Measurements from ENCODE around the gene TSSC4. TPM values are rescaled to one million over a fixed set of nuclear protein-coding genes. Genes with fewer than 3 reads are reported as not detected.

Gene TSSC4
- total RNA-seq, 3 donors from 2014 or later (not counting 1 experiment from before 2014, with no cell fraction given), result 52.8 to 67.9 (median 59.3) TPM

- H3K27me3 ChIP-seq (ENCODE audit: control insufficient read depth, insufficient read depth, low read length), result no peaks in the 10 kb centered on the region
- H3K4me3 ChIP-seq (ENCODE audit: low read length), result no peak overlapping the region
- no peaks in the 10 kb centered on the region for H3K9me3 Mint-ChIP-seq
- DNase-seq, result no peak
- ATAC-seq, result no peak
- H3K36me3 Mint-ChIP-seq, result no peaks in the 10 kb centered on the region
- H3K4me3 Mint-ChIP-seq, result no peak overlapping the region
- no peaks in the 10 kb centered on the region for H3K9me3 ChIP-seq (ENCODE audit: control insufficient read depth, insufficient read depth, low read length)
- no peak overlapping the region for H3K27ac Mint-ChIP-seq
- intact Hi-C loops (cut with micrococcal nuclease), result no loop called here
- no peaks in the 10 kb centered on the region for H3K36me3 ChIP-seq (ENCODE audit: control insufficient read depth, insufficient read depth, low read length)
- no peak for TF ChIP-seq CTCF (IDR thresholded peaks at IDR 0.05)
- WGBS (ENCODE audit: insufficient coverage), result 74% methylated on average over 8 of the region's 8 CpGs
- H3K4me1 ChIP-seq (ENCODE audit: control insufficient read depth, insufficient read depth, low read length), result peaks cover 3% of the 10 kb centered on the region
- no peak overlapping the region for H3K27ac ChIP-seq (ENCODE audit: low read length)
- no peaks in the 10 kb centered on the region for H3K27me3 Mint-ChIP-seq (ENCODE audit: low read depth in 2 of 2)
- H3K4me1 Mint-ChIP-seq, result no peaks in the 10 kb centered on the region
These were observed 25.0 kb downstream of the TSSC4 start for GRCh38 chr11:2425506-2425905.

DNA sequence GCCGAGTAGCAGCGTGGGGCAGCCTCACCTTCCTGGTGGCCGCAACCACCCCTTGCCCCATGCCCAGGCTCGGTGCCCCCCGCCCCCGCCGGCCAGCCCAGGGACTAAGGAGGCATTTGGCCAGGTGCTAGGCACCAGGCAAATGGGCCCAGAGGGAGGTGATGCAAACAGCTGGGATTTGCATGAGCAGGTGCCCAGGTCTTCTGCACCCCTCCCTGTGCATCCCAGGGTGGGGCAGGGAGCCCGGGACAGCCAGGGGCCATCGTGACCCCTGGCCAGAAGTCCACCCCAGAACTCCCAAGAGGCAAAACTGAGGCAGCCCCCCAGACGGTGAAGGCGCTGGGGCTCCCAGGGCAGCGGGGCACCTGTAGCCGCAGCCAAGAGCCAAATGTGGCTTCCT is 25.7 kb downstream of the TSSC4 start:
- DNase-seq, result no peak
- intact Hi-C loops (cut with micrococcal nuclease), result no loop called here

GRCh38 chr11:2426826-2427521 is 26.4 kb downstream of the TSSC4 start:
- no peaks in the 10 kb centered on the region for H3K27me3 Mint-ChIP-seq (ENCODE audit: low read depth in 2 of 2)
- H3K4me1 Mint-ChIP-seq, result peaks cover 0 to 5% of the 10 kb centered on the region in 2 donors
- H3K36me3 Mint-ChIP-seq, result no peaks in the 10 kb centered on the region
- intact Hi-C loops (cut with micrococcal nuclease), result no loop called here
- Histone ChIP-seq H3K27ac (ENCODE audit: low read length) (no peak overlapping the region), H3K4me1 (ENCODE audit: control insufficient read depth, insufficient read depth, low read length) (no peaks in the 10 kb centered on the region), H3K9me3 (ENCODE audit: control insufficient read depth, insufficient read depth, low read length) (no peaks in the 10 kb centered on the region), H3K4me3 (ENCODE audit: low read length) (no peak overlapping the region), H3K36me3 (ENCODE audit: control insufficient read depth, insufficient read depth, low read length) (no peaks in the 10 kb centered on the region), H3K27me3 (ENCODE audit: control insufficient read depth, insufficient read depth, low read length) (no peaks in the 10 kb centered on the region)
- ATAC-seq (no peak), DNase-seq (no peak)
- no peak for TF ChIP-seq CTCF (IDR thresholded peaks at IDR 0.05)
- no peaks in the 10 kb centered on the region for H3K9me3 Mint-ChIP-seq
- no peak overlapping the region for H3K27ac Mint-ChIP-seq
- H3K4me3 Mint-ChIP-seq, result no peak overlapping the region
- 92% methylated on average over 14 of the region's 14 CpGs for WGBS (ENCODE audit: insufficient coverage)

More for the DNA sequence above, 25.7 kb downstream of the TSSC4 start:
- Mint-ChIP-seq H3K4me1 (no peaks in the 10 kb centered on the region), H3K36me3 (no peaks in the 10 kb centered on the region), H3K27ac (no peak overlapping the region), H3K27me3 (ENCODE audit: low read depth in 2 of 2) (no peaks in the 10 kb centered on the region), H3K4me3 (no peak overlapping the region), H3K9me3 (no peaks in the 10 kb centered on the region)
- no peak for ATAC-seq
- H3K27ac ChIP-seq (ENCODE audit: low read length), result no peak overlapping the region
- H3K27me3 ChIP-seq (ENCODE audit: control insufficient read depth, insufficient read depth, low read length), result no peaks in the 10 kb centered on the region
- 90% methylated on average over 13 of the region's 13 CpGs for WGBS (ENCODE audit: insufficient coverage)
- no peaks in the 10 kb centered on the region for H3K4me1 ChIP-seq (ENCODE audit: control insufficient read depth, insufficient read depth, low read length)
- H3K36me3 ChIP-seq (ENCODE audit: control insufficient read depth, insufficient read depth, low read length), result no peaks in the 10 kb centered on the region
- no peaks in the 10 kb centered on the region for H3K9me3 ChIP-seq (ENCODE audit: control insufficient read depth, insufficient read depth, low read length)
- no peak overlapping the region for H3K4me3 ChIP-seq (ENCODE audit: low read length)
- no peak for TF ChIP-seq CTCF (IDR thresholded peaks at IDR 0.05)

Data from natural killer cell (primary cell).